ENCODE measurements around the gene PAFAH1B2. TPM values are rescaled to one million over a fixed set of nuclear protein-coding genes. Genes with fewer than 3 reads are reported as not detected.

The PAFAH1B2 gene
- total and polyA plus RNA-seq, 2 donors (not counting 3 experiments of a cell fraction or from before 2014, with no cell fraction given), result 34.2 to 128 TPM

GRCh38 chr11:117099696-117100095 lies 44.4 kb upstream of the PAFAH1B2 start:
- POLR2A ChIA-PET, result no interaction called here
- intact Hi-C loops (cut with micrococcal nuclease) (loop anchor here (1.0 to 5.0 kb wide), 4 partner anchors 41 to 219 kb away; no protein-coding TSS in a partner anchor), dilution Hi-C loops (cut with MboI; ENCODE audit: extremely low pct_ligation_motif_present, low sequenced_read_pairs) (no loop called here)
- CTCF ChIA-PET, result interaction anchor here (1.2 to 4.8 kb wide), 3 partner anchors 34 to 309 kb away, joined by 3 to 38 read pairs (median 7); partner anchors contain the start of gene APOA5
- Histone ChIP-seq H3K27me3 (ENCODE audit: control insufficient read depth in 2 of 2, insufficient read depth in 2 of 2, low read length in 2 of 2) (no peaks in the 10 kb centered on the region), H3K4me3 (replicated peaks in 1 of 3; ENCODE audit: insufficient read depth in 1 of 3, low read depth in 1 of 3, low read length in 3 of 3) (no peak overlapping the region), H3K9me3 (replicated peaks; ENCODE audit: control insufficient read depth, insufficient read depth, low read length) (no peaks in the 10 kb centered on the region), H3K79me2 (ENCODE audit: control insufficient read depth, insufficient read depth, low read length) (peaks cover 15% of the 10 kb centered on the region), H3K4me2 (ENCODE audit: insufficient read depth, low read length) (no peak overlapping the region), H3K4me1 (ENCODE audit: control insufficient read depth, extremely low read depth, insufficient read depth, low read length) (peaks cover 17% of the 10 kb centered on the region), H4K20me1 (replicated peaks; ENCODE audit: control insufficient read depth, extremely low read depth, insufficient read depth, low read length) (no peaks in the 10 kb centered on the region), H2AFZ (ENCODE audit: low read depth, low read length) (no peak overlapping the region), H3K9me1 (replicated peaks; ENCODE audit: control insufficient read depth, extremely low read depth, insufficient read depth, low read length) (no peaks in the 10 kb centered on the region), H3K9ac (replicated peaks; ENCODE audit: extremely low read depth, insufficient read depth, low read length) (no peak overlapping the region), H3K36me3 (ENCODE audit: control insufficient read depth in 2 of 2, extremely low read depth in 1 of 2, insufficient read depth in 2 of 2, low read length in 2 of 2) (no peaks in the 10 kb centered on the region), H3K27ac (ENCODE audit: insufficient read depth, low read depth, low read length) (no peak overlapping the region)
- DNase-seq (ENCODE audit: low read depth, low spot score) (no peak), FAIRE-seq (no peak)
- no TSS peak for BruUV-seq (replicated peaks)
- TF ChIP-seq CTCF (IDR thresholded peaks at IDR 0.05; ENCODE audit: extremely low read depth in 1 of 2, insufficient read depth in 1 of 2, low read depth in 1 of 2, low read length in 2 of 2), result no peak
- TF ChIP-seq POLR2A (IDR thresholded peaks at IDR 0.05; ENCODE audit: low read depth, low read length), result no peak

- Histone ChIP-seq H3K4me1 (ENCODE audit: control insufficient read depth, extremely low read depth, insufficient read depth, low read length) (peaks cover 17% of the 10 kb centered on the region), H3K36me3 (ENCODE audit: control insufficient read depth in 2 of 2, extremely low read depth in 1 of 2, insufficient read depth in 2 of 2, low read length in 2 of 2) (no peaks in the 10 kb centered on the region), H3K79me2 (ENCODE audit: control insufficient read depth, insufficient read depth, low read length) (peaks cover 10% of the 10 kb centered on the region), H3K27me3 (ENCODE audit: control insufficient read depth in 2 of 2, insufficient read depth in 2 of 2, low read length in 2 of 2) (no peaks in the 10 kb centered on the region), H3K27ac (ENCODE audit: insufficient read depth, low read depth, low read length) (no peak overlapping the region), H3K9ac (replicated peaks; ENCODE audit: extremely low read depth, insufficient read depth, low read length) (no peak overlapping the region), H3K4me2 (ENCODE audit: insufficient read depth, low read length) (no peak overlapping the region), H3K4me3 (replicated peaks in 1 of 3; ENCODE audit: insufficient read depth in 1 of 3, low read depth in 1 of 3, low read length in 3 of 3) (no peak overlapping the region), H3K9me1 (replicated peaks; ENCODE audit: control insufficient read depth, extremely low read depth, insufficient read depth, low read length) (no peaks in the 10 kb centered on the region), H2AFZ (ENCODE audit: low read depth, low read length) (no peak overlapping the region), H4K20me1 (replicated peaks; ENCODE audit: control insufficient read depth, extremely low read depth, insufficient read depth, low read length) (no peaks in the 10 kb centered on the region), H3K9me3 (replicated peaks; ENCODE audit: control insufficient read depth, insufficient read depth, low read length) (no peaks in the 10 kb centered on the region)
- FAIRE-seq, result no peak
- no peak for TF ChIP-seq POLR2A (IDR thresholded peaks at IDR 0.05; ENCODE audit: low read depth, low read length)
- no peak for TF ChIP-seq CTCF (IDR thresholded peaks at IDR 0.05; ENCODE audit: extremely low read depth in 1 of 2, insufficient read depth in 1 of 2, low read depth in 1 of 2, low read length in 2 of 2)
- no peak for TF ChIP-seq JUN (IDR thresholded peaks at IDR 0.05; ENCODE audit: borderline replicate concordance, insufficient read depth, insufficient read length, low read depth)
- no peak for TF ChIP-seq GATA2 (IDR thresholded peaks at IDR 0.05; ENCODE audit: insufficient read depth, insufficient read length, low read depth, low read length)
- no peak for TF ChIP-seq POLR2AphosphoS5 (IDR thresholded peaks at IDR 0.05; ENCODE audit: insufficient read depth, low read depth, low read length)
- TF ChIP-seq MAX (IDR thresholded peaks at IDR 0.05; ENCODE audit: insufficient read depth, insufficient read length), result no peak
- TF ChIP-seq MYC (IDR thresholded peaks at IDR 0.05; ENCODE audit: low read depth, low read length), result no peak
- TF ChIP-seq EZH2 (IDR thresholded peaks at IDR 0.05; ENCODE audit: borderline replicate concordance, low read depth, low read length, severe bottlenecking), result no peak
- TF ChIP-seq FOS (IDR thresholded peaks at IDR 0.05; ENCODE audit: borderline replicate concordance, insufficient read depth, low read length), result no peak
- dilution Hi-C loops (cut with MboI; ENCODE audit: extremely low pct_ligation_motif_present, low sequenced_read_pairs), result no loop called here
- CTCF ChIA-PET, result interaction anchor here (1.2 to 4.8 kb wide), 2 partner anchors 220 to 310 kb away, joined by 7 to 38 read pairs; partner anchors contain the start of gene APOA5
- POLR2A ChIA-PET, result interaction anchor here (0.6 kb wide), 1 partner anchor 211 kb away, joined by 3 read pairs; no protein-coding TSS in a partner anchor
- BruUV-seq (replicated peaks), result no TSS peak
- intact Hi-C loops (cut with micrococcal nuclease), result no loop called here
- DNase-seq (ENCODE audit: low read depth, low spot score), result no peak
Measured at GRCh38 chr11:117100556-117100955, 43.5 kb upstream of the PAFAH1B2 start.

Data from endothelial cell of umbilical vein (primary cell).